Neural cell (in vitro differentiated cells): ENCODE results near the gene KIZ. TPM values are rescaled to one million over a fixed set of nuclear protein-coding genes. Genes with fewer than 3 reads are reported as not detected.

Experiments used
- H2AFZ ChIP-seq: fragments of 200-600, 300-800 bp; sonication (generic), shearing (Covaris generic); 2 replicates; pipeline ENCODE4 v1.6.0; 2014; ENCODE audit warnings: low read depth, mild to moderate bottlenecking, antibody characterized with exemption, low read length, moderate library complexity
- H3F3A ChIP-seq: fragments of 200-600 bp; shearing (Covaris generic); 2 replicates; pipeline ENCODE4 v1.6.1; 2016; ENCODE audit warnings: mild to moderate bottlenecking, moderate library complexity, mixed read lengths, antibody characterized with exemption, low read length; ENCODE audit not compliant: insufficient read depth, poor library complexity, severe bottlenecking
- H3K27ac ChIP-seq: fragments of 200-600, 300-800 bp; sonication (generic), shearing (Covaris generic); 2 replicates; pipeline ENCODE4 v1.5.1; 2014; ENCODE audit warnings: mild to moderate bottlenecking, low read length, moderate library complexity
- H3K27me3 ChIP-seq: fragments of 300-800, 200-600 bp; sonication (generic), shearing (Covaris generic); 2 replicates; pipeline ENCODE4 v1.6.0; 2014; ENCODE audit warnings: mild to moderate bottlenecking, low read depth, low read length, moderate library complexity; ENCODE audit not compliant: insufficient read depth
- H3K36me3 ChIP-seq: fragments of 300-800, 200-600 bp; sonication (generic), shearing (Covaris generic); 2 replicates; pipeline ENCODE4 v1.5.1; 2014; ENCODE audit warnings: mild to moderate bottlenecking, antibody characterized with exemption, low read length, moderate library complexity; ENCODE audit not compliant: insufficient read depth
- H3K4me2 ChIP-seq: fragments of 300-800, 200-600 bp; sonication (generic), shearing (Covaris generic); 2 replicates; pipeline ENCODE4 v1.6.0; 2014; ENCODE audit warnings: mild to moderate bottlenecking, low read length
- H3K4me3 ChIP-seq: fragments of 300-800, 200-600 bp; sonication (generic), shearing (Covaris generic); 2 replicates; pipeline ENCODE4 v1.5.1; 2014; ENCODE audit warnings: mild to moderate bottlenecking, low read length, moderate library complexity
- H3K79me2 ChIP-seq: fragments of 200-600 bp; shearing (Covaris generic); replicated peaks from 2 replicates; pipeline ENCODE4 v1.6.0; 2014; ENCODE audit warnings: mild to moderate bottlenecking, low read length, moderate library complexity; ENCODE audit not compliant: insufficient read depth
- H3K9ac ChIP-seq: fragments of 300-800, 200-600 bp; sonication (generic), shearing (Covaris generic); 2 replicates; pipeline ENCODE4 v1.6.1; 2016; ENCODE audit warnings: mild to moderate bottlenecking, low read length, mixed read lengths
- H3K9me2 ChIP-seq: fragments of 200-600 bp; shearing (Covaris generic); 2 replicates; pipeline ENCODE4 v1.6.1; 2016; ENCODE audit warnings: mild to moderate bottlenecking, low read length, mixed read lengths; ENCODE audit not compliant: insufficient read depth
- H3K9me3 ChIP-seq: fragments of 200-600, 300-800 bp; sonication (generic), shearing (Covaris generic); 2 replicates; pipeline ENCODE4 v1.6.1; 2016; ENCODE audit warnings: mild to moderate bottlenecking, mixed run types, low read length, moderate library complexity, mixed read lengths
- H4K20me1 ChIP-seq: fragments of 200-600 bp; shearing (Covaris generic); 2 replicates; pipeline ENCODE4 v1.6.1; 2016; ENCODE audit warnings: mild to moderate bottlenecking, mixed run types; ENCODE audit not compliant: insufficient read depth
- EP300 ChIP-seq: fragments of 450-650 bp; conservative IDR thresholded peaks from 2 replicates; pipeline ENCODE4 v1.6.1; 2014; ENCODE audit warnings: antibody characterized with exemption, mild to moderate bottlenecking, moderate library complexity; ENCODE audit not compliant: poor library complexity, severe bottlenecking
- EZH2 ChIP-seq: fragments of 200-600, 300-800 bp; shearing (Covaris generic), sonication (generic); IDR thresholded peaks from 2 replicates; pipeline ENCODE4 v1.6.1; 2014; ENCODE audit warnings: antibody characterized with exemption, low read length, borderline replicate concordance, mild to moderate bottlenecking; ENCODE audit not compliant: insufficient read depth, poor library complexity, severe bottlenecking
- MXI1 ChIP-seq: fragments of 450-650 bp; conservative IDR thresholded peaks from 2 replicates; pipeline ENCODE4 v1.6.1; 2014; ENCODE audit warnings: antibody characterized with exemption, mild to moderate bottlenecking; ENCODE audit not compliant: poor library complexity, severe bottlenecking
- POLR2AphosphoS5 ChIP-seq: IDR thresholded peaks from 2 replicates; pipeline ENCODE4 v1.6.1; 2012
- RAD21 ChIP-seq: fragments of 450-650 bp; conservative IDR thresholded peaks from 2 replicates; pipeline ENCODE4 v1.6.1; 2014; ENCODE audit warnings: antibody characterized with exemption, mild to moderate bottlenecking, moderate library complexity
- SMC3 ChIP-seq: fragments of 450-650 bp; conservative IDR thresholded peaks from 2 replicates; pipeline ENCODE4 v1.6.1; 2014; ENCODE audit warnings: antibody characterized with exemption, mild to moderate bottlenecking, moderate library complexity; ENCODE audit not compliant: poor library complexity
- TAF1 ChIP-seq: IDR thresholded peaks from 2 replicates; pipeline ENCODE4 v1.6.1; 2012; ENCODE audit warnings: low read depth
- polyA plus RNA-seq: library from polyadenylated mRNA; depleted of rRNA; stranded (reverse); fragments of >200 nt; gene quantifications from 2 replicates; pipeline ENCODE4 v1.2.3, GENCODE V29; 2014
- TF ChIP-seq, protein P1 (sequence below): fragments of 450-650 bp; IDR thresholded peaks from 2 replicates; pipeline ENCODE4 v1.5.1; 2014; ENCODE audit warnings: antibody characterized with exemption, mild to moderate bottlenecking, moderate library complexity; ENCODE audit not compliant: poor library complexity, severe bottlenecking
- TF ChIP-seq, protein P2 (sequence below): IDR thresholded peaks from 2 replicates; pipeline ENCODE4 v1.6.1; 2012; ENCODE audit warnings: borderline replicate concordance

KIZ gene
- polyA plus RNA-seq, 1 donor from 2014 or later, result 3.6 TPM

DNA sequence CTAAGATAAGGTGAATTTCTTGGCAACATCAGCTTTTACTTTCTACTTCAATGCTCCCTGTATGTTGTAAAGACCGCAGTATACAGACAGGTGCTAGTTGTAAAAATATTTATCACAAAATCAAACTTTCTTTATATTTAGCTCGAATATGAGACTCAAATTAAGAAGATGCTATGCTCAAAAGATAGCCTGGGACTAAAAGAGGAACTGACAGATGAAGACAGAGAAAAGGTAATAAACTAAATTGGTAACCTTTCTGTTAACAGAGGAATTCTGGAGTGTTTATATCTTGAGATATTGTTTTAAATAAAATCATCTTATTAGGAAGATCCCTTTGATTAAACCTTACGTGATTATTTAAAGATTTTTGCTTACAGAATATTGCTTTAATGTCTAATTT, 19.5 kb downstream of the KIZ start:
- H3K36me3 ChIP-seq, result no peaks in the 10 kb centered on the region
- no peaks in the 10 kb centered on the region for H3K79me2 ChIP-seq
- H3K4me2 ChIP-seq, result no peak overlapping the region
- H3K9ac ChIP-seq, result no peak overlapping the region
- no peak overlapping the region for H3K27ac ChIP-seq
- TF ChIP-seq RAD21, result no peak
- TF ChIP-seq, protein P1, sequence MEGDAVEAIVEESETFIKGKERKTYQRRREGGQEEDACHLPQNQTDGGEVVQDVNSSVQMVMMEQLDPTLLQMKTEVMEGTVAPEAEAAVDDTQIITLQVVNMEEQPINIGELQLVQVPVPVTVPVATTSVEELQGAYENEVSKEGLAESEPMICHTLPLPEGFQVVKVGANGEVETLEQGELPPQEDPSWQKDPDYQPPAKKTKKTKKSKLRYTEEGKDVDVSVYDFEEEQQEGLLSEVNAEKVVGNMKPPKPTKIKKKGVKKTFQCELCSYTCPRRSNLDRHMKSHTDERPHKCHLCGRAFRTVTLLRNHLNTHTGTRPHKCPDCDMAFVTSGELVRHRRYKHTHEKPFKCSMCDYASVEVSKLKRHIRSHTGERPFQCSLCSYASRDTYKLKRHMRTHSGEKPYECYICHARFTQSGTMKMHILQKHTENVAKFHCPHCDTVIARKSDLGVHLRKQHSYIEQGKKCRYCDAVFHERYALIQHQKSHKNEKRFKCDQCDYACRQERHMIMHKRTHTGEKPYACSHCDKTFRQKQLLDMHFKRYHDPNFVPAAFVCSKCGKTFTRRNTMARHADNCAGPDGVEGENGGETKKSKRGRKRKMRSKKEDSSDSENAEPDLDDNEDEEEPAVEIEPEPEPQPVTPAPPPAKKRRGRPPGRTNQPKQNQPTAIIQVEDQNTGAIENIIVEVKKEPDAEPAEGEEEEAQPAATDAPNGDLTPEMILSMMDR, result no peak
- H3K9me2 ChIP-seq, result no peaks in the 10 kb centered on the region
- no peaks in the 10 kb centered on the region for H4K20me1 ChIP-seq
- no peaks in the 10 kb centered on the region for H3K9me3 ChIP-seq
- H3K4me3 ChIP-seq, result no peak overlapping the region
- no peaks in the 10 kb centered on the region for H3K27me3 ChIP-seq
- no peaks in the 10 kb centered on the region for H3F3A ChIP-seq
- no peak overlapping the region for H2AFZ ChIP-seq

DNA sequence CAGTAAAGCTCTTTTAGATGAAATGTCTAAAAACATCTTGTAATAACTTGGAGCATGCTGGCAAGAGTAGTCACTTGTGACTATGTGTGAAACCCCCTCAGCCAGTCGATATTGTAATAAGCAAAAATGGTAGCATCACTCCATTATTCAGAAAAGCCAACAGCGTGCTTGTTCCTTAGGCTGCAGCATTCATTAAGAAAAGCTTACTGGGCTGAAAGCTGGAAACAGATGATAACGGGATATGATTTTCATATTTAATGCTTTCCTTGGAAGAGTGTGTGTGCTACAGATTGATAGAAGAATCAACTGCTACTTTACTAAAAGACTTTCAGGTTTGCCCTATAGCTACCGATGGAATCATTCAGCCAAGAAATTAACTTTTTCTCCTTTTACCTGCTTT, 20.3 kb downstream of the KIZ start:
- no peaks in the 10 kb centered on the region for H3K27me3 ChIP-seq
- no peaks in the 10 kb centered on the region for H4K20me1 ChIP-seq
- no peaks in the 10 kb centered on the region for H3K79me2 ChIP-seq
- TF ChIP-seq MXI1 (no peak), TAF1 (no peak)
- TF ChIP-seq, protein P2, sequence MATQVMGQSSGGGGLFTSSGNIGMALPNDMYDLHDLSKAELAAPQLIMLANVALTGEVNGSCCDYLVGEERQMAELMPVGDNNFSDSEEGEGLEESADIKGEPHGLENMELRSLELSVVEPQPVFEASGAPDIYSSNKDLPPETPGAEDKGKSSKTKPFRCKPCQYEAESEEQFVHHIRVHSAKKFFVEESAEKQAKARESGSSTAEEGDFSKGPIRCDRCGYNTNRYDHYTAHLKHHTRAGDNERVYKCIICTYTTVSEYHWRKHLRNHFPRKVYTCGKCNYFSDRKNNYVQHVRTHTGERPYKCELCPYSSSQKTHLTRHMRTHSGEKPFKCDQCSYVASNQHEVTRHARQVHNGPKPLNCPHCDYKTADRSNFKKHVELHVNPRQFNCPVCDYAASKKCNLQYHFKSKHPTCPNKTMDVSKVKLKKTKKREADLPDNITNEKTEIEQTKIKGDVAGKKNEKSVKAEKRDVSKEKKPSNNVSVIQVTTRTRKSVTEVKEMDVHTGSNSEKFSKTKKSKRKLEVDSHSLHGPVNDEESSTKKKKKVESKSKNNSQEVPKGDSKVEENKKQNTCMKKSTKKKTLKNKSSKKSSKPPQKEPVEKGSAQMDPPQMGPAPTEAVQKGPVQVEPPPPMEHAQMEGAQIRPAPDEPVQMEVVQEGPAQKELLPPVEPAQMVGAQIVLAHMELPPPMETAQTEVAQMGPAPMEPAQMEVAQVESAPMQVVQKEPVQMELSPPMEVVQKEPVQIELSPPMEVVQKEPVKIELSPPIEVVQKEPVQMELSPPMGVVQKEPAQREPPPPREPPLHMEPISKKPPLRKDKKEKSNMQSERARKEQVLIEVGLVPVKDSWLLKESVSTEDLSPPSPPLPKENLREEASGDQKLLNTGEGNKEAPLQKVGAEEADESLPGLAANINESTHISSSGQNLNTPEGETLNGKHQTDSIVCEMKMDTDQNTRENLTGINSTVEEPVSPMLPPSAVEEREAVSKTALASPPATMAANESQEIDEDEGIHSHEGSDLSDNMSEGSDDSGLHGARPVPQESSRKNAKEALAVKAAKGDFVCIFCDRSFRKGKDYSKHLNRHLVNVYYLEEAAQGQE, result no peak
- TF ChIP-seq, protein P1, result no peak
- no peaks in the 10 kb centered on the region for H3K9me3 ChIP-seq
- H3K4me3 ChIP-seq, result no peak overlapping the region
- no peak overlapping the region for H2AFZ ChIP-seq
- H3K27ac ChIP-seq, result no peak overlapping the region
- no peaks in the 10 kb centered on the region for H3F3A ChIP-seq
- no peaks in the 10 kb centered on the region for H3K9me2 ChIP-seq
- H3K4me2 ChIP-seq, result no peak overlapping the region
- H3K36me3 ChIP-seq, result no peaks in the 10 kb centered on the region
- H3K9ac ChIP-seq, result no peak overlapping the region

DNA sequence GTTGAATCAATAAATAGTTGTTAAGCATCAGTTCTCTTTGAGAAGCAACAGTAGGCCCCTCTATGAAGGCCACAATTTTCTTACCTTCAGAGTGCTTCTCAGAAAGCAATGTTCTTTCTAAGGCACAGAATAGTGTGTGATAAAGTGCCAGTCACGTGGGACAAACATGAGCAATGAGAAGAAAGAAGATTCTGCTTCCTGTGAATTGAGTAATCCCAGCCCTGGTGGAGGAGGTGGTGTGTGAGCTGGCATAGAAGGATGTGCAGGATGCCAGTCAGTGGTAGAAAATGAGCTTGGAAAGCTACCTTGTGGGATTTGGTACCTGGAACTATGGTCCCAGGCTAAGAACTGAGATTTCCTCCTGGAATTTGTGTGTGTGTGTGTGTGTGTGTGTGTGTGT, 21.7 kb downstream of the KIZ start:
- Histone ChIP-seq H3K27me3 (no peaks in the 10 kb centered on the region), H3F3A (no peaks in the 10 kb centered on the region), H3K4me3 (no peak overlapping the region), H3K79me2 (no peaks in the 10 kb centered on the region), H3K9me2 (no peaks in the 10 kb centered on the region), H3K9ac (no peak overlapping the region), H2AFZ (no peak overlapping the region), H3K4me2 (no peak overlapping the region), H3K27ac (no peak overlapping the region), H3K9me3 (no peaks in the 10 kb centered on the region), H4K20me1 (no peaks in the 10 kb centered on the region), H3K36me3 (no peaks in the 10 kb centered on the region)
- TF ChIP-seq EZH2 (no peak), TAF1 (no peak), POLR2AphosphoS5 (no peak), RAD21 (no peak), EP300 (no peak), SMC3 (no peak), MXI1 (no peak)
- TF ChIP-seq, protein P1, result no peak
